CD4-positive, alpha-beta T cell treated with Interleukin-10 for 1 hour (primary cell): ENCODE data around the gene CASP14.
"Not testable (repeated sequence)": the region's sequence is repeated elsewhere in the genome, so short reads cannot be mapped to it uniquely, and the experiment has no call there.

ENCODE experiments used
- DNase-seq: peaks from one replicate; pipeline ENCODE4 v3.0.0-alpha.2; 2020

CASP14 gene

GRCh38 chr19:15072930-15073647 is 23.8 kb downstream of the CASP14 start:
- DNase-seq = no peak

- no peak for DNase-seq
Measured at GRCh38 chr19:15074371-15074770, 25.1 kb downstream of the CASP14 start.

- DNase-seq = no peak
Measured at GRCh38 chr19:15075806-15076205, 26.5 kb downstream of the CASP14 start.

GRCh38 chr19:15080002-15080401 is 30.7 kb downstream of the CASP14 start:
- not testable (repeated sequence) for DNase-seq

- DNase-seq = no peak
Measured at GRCh38 chr19:15081911-15082310, 32.6 kb downstream of the CASP14 start, which contains the start of gene OR1I1. OR1I1 (plus strand) TSS chr19:15082211; CDS start chr19:15087066, 4,855 bp downstream.

GRCh38 chr19:15087182-15087581 is 37.9 kb downstream of the CASP14 start:
- no peak for DNase-seq

GRCh38 chr19:15091918-15092753 is 42.9 kb downstream of the CASP14 start:
- peak; percentile 80 for DNase-seq

- DNase-seq = no peak
Measured at GRCh38 chr19:15093001-15093400, 43.7 kb downstream of the CASP14 start.

- DNase-seq = no peak
Measured at GRCh38 chr19:15096223-15096622, 46.9 kb downstream of the CASP14 start.

- not testable (repeated sequence) for DNase-seq
Measured at GRCh38 chr19:15097980-15098379, 48.7 kb downstream of the CASP14 start.

GRCh38 chr19:15098460-15098859 is 49.2 kb downstream of the CASP14 start:
- DNase-seq = no peak

- DNase-seq = no peak
Measured at GRCh38 chr19:15099017-15099582, 49.8 kb downstream of the CASP14 start.

GRCh38 chr19:15101479-15102082 is 52.3 kb downstream of the CASP14 start:
- DNase-seq = peak; percentile 55

- DNase-seq = no peak
Measured at GRCh38 chr19:15104003-15104402, 54.7 kb downstream of the CASP14 start.

GRCh38 chr19:15104411-15104810 is 55.1 kb downstream of the CASP14 start:
- DNase-seq = no peak

- no peak for DNase-seq
Measured at GRCh38 chr19:15105044-15105443, 55.8 kb downstream of the CASP14 start.

GRCh38 chr19:15107061-15108010 is 58.1 kb downstream of the CASP14 start, which contains the start of gene SYDE1:
SYDE1 (plus strand) TSS chr19:15107401; CDS start chr19:15107434, 33 bp downstream.
- DNase-seq = no peak
